GM15510 (cell line): ENCODE data around the gene ABHD8.
A peak's percentile ranks its signal among the peaks of the same experiment; 100 is the strongest.

Experiments
- POLR2A ChIP-seq: IDR thresholded peaks from 3 replicates; pipeline ENCODE4 v1.6.1; 2011; ENCODE audit warnings: borderline replicate concordance; ENCODE audit not compliant: insufficient read length; ENCODE audit errors: extremely low read depth

Gene ABHD8

GRCh38 chr19:17275441-17276175 lies 27.6 kb downstream of the ABHD8 start:
- TF ChIP-seq POLR2A: no peak

- TF ChIP-seq POLR2A: no peak
These were observed 34.5 kb downstream of the ABHD8 start for GRCh38 chr19:17268754-17269153.

- TF ChIP-seq POLR2A: peak; percentile 72
These were observed 36.0 kb downstream of the ABHD8 start, which contains the start of gene BABAM1 for GRCh38 chr19:17266975-17267788. BABAM1 (plus strand) TSS chr19:17267443; CDS start chr19:17268807, 1,364 bp downstream.

- TF ChIP-seq POLR2A: peak; percentile 41
These were observed 36.6 kb downstream of the ABHD8 start for GRCh38 chr19:17266589-17266974.

GRCh38 chr19:17266026-17266425 lies 37.2 kb downstream of the ABHD8 start:
- TF ChIP-seq POLR2A: no peak

GRCh38 chr19:17264641-17264979 lies 38.6 kb downstream of the ABHD8 start, which contains the start of gene USHBP1:
USHBP1 (minus strand) TSS chr19:17264745; CDS start chr19:17264299, 446 bp downstream.
- no peak for TF ChIP-seq POLR2A

DNA sequence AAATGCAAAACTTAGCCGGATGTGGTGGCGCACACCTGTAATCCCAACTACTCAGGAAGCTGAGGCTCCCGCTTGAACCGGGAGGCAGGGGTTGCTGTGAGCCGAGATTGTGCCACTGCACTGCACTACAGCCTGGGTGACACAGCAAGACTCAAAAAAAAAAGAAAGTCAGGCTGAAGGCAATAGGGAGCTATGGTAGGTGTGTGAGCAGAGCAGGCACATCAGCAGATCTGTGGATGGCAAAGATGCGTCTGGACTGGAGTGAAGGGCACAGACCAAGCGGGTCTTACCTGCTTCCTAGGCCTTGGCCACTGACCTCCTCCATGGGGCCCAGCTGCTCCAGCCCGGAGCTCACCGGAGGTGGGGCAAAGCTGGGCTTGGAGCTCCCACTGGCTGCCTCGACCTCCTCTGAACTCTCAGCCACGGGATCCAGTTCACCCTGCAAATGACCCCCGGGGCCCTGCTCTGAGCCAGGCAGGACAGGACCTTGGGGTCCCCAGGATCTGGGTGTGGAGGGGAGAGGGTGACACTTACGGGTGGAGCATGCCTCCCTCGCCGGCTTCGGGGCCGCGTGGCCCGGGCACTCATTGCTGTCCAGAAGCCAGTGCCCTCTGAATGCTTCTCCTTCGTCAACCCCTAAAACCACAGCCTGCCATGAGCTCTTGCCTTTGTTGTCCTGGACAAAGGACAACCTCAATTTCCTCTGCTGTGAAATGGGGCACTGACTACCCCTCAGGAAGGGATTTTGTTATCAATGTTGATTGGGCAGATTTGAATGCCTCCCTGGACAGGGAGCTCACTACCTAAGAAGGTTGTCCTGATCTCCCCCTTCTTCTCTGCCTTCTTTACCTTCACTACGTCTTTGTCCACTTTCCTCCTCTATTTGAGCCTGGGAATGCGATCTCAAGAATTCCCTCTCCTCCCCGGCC lies 39.2 kb downstream of the ABHD8 start:
- no peak for TF ChIP-seq POLR2A

DNA sequence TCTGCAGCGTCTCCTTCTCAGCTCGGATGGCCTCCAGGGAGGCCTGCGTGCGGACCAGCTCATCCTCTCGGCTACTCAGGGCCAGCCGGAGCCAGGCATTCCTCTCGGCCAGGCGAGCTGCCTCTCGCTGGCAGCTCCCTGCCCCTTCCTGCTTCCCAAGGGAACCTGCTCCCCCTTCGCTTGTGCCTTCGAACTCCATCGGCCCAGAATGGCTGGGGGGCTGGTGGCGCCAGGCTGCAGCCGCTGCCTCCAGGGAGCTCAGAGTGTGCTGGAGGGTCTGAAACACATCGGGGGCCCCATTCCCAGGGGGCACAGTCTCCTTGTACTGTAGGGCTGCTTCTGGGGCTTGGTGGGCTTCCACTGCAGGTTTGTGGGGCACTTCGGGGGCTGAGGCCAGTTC lies 40.7 kb downstream of the ABHD8 start:
- TF ChIP-seq POLR2A: no peak

DNA sequence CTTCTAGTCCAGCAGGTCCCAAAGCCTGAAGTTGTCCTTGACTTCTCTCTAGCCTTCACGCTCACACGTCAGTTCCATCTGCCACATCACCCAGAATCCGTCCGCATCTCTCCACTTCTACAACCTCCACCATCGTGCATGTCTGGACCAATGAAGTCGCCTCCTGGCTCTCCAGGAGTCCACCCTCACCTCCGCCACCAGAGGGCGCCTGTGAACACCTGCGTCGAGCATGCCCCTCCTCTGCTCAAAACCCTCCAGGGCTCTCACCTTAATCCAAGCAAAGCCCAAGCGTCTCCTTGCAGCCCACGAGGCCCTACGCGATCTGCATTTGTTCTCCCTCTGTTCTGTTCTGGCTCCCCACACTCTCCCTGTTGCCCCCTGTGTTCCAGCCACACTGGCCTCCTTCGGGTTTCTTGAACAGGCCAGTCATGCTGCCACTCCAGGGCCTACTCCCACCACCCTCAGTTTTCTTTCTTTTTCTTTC lies 42.3 kb downstream of the ABHD8 start:
- TF ChIP-seq POLR2A: no peak

DNA sequence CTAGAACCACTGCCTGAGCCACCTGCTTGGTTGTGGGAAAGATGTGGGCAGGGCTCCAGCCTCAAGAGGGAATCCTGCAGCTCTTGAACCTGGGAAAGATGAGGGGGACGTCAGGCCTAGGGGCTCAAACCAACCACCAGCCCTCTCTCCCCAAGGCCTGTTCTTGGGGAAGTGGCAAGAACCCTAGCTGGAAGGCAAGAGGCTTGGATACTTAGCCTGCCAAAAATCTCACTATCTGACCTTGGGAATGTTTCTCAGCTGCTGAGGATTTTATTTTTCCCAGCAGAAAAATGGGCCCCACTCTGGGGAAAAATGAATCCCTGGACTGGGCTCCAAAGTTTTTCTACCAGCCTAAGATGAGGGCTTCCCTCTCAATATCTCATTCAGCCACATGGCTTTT lies 43.3 kb downstream of the ABHD8 start:
- no peak for TF ChIP-seq POLR2A

DNA sequence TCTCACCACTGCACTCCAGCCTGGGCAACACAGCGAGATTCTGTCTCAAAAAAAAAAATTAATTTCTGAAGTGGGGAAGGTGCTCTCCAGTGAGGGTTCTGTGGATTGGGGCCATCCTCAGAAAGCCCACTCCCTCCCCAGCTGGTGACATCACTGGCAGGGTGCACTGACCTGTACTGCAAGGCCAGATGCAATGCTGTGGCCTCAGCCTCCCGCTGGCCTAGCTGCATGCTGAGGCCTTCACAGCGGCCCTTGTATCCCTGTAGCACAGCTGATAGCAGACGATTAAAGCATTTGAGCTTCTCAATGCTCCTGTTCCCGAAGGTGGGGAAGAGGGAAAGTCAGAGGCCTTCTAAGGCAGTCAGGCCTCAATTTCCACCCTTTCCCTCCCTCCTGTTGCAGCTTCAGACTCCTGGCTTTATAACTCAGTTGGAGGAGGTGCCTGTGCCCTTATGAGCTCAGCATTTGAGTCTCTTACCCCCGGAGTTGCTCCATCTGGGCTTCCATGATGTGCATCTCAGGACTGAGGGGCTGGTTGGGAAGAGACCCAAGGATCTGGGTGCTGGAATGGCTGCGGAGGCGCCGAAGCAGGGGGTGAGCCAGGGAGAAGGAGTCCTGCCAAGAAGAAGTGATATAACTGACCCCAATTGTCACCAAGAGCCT lies 44.0 kb downstream of the ABHD8 start:
- TF ChIP-seq POLR2A: no peak

GRCh38 chr19:17256130-17256529 lies 47.1 kb downstream of the ABHD8 start:
- no peak for TF ChIP-seq POLR2A

GRCh38 chr19:17255150-17255621 lies 48.0 kb downstream of the ABHD8 start:
- TF ChIP-seq POLR2A: no peak

GRCh38 chr19:17254636-17255035 lies 48.6 kb downstream of the ABHD8 start:
- TF ChIP-seq POLR2A: no peak
